GM21360 (cell line): ENCODE data around the gene DNAH17.

Source experiments
- ATAC-seq: cut with Tn5 transposase; IDR thresholded peaks from one replicate; pipeline ENCODE4 v1.9.1; 2021; ENCODE audit warnings: mild to moderate bottlenecking, moderate library complexity; ENCODE audit not compliant: unreplicated experiment

Gene DNAH17, protein sequence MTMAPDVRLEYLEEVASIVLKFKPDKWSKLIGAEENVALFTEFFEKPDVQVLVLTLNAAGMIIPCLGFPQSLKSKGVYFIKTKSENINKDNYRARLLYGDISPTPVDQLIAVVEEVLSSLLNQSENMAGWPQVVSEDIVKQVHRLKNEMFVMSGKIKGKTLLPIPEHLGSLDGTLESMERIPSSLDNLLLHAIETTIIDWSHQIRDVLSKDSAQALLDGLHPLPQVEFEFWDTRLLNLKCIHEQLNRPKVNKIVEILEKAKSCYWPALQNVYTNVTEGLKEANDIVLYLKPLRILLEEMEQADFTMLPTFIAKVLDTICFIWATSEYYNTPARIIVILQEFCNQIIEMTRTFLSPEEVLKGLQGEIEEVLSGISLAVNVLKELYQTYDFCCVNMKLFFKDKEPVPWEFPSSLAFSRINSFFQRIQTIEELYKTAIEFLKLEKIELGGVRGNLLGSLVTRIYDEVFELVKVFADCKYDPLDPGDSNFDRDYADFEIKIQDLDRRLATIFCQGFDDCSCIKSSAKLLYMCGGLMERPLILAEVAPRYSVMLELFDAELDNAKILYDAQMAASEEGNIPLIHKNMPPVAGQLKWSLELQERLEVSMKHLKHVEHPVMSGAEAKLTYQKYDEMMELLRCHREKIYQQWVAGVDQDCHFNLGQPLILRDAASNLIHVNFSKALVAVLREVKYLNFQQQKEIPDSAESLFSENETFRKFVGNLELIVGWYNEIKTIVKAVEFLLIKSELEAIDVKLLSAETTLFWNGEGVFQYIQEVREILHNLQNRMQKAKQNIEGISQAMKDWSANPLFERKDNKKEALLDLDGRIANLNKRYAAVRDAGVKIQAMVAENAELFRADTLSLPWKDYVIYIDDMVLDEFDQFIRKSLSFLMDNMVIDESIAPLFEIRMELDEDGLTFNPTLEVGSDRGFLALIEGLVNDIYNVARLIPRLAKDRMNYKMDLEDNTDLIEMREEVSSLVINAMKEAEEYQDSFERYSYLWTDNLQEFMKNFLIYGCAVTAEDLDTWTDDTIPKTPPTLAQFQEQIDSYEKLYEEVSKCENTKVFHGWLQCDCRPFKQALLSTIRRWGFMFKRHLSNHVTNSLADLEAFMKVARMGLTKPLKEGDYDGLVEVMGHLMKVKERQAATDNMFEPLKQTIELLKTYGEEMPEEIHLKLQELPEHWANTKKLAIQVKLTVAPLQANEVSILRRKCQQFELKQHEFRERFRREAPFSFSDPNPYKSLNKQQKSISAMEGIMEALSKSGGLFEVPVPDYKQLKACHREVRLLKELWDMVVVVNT (N-terminal part only)

DNA sequence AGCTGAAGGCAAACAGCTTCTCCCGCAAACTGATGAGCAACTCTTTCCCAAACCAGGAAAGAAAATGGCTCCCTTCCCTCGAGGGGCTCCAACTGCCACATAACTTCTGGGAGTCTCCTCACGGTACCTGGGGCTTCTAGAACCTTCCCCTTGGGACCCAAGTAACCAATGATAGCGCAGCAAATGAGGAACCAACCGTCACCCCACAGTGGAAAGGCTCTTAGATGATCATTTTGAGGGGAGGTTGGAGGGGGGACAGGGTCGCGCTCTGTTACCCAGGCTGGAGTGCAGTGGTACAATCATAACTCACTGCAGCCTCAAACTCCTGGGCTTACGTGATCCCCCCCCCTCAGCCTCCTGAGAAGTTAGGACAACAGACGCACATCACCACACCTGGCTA, at the start of gene DNAH17:
Gene DNAH17, minus strand, starts transcription at position 101 of the 400 bp plus-strand sequence. CDS start 2,339 bp downstream, outside the sequence.
- no peak for ATAC-seq

DNA sequence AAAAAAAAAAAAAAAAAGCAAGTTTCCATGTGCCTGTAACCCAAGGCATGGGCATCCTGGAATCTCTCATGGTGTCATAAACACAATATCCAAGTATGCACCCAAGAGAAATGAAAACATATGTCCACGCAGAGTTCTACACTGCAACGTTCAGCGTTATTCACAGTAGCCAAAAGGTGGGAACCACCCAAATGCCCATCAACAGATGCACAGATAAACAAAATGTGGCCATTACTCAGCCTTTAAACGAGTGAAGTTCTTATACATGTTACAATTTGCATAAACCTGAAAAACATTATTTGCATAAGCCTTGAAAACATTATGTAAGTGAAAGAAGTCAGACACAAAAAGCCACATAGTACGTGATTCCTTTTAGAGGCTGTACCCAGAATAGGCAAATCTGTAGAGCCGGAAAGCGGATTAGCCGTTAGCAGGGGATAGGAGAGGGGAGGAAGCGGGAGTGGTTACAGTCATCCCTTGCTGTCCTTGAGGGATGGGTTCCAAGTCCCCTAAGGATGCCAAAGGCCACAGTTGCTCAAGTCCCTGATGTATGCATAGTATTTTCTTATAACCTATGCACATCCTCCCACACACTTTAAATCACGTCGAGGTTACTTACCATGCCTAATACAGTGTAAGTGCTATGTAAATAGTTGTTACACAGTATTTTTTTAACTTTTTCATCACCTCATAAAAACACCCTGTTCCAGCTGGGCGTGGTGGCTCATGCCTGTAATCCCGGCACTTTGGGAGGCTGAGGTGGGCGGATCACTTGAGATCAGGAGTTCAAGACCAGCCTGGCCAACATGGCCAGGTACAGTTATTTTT, 47.3 kb upstream of the DNAH17 start:
- ATAC-seq, result no peak

DNA sequence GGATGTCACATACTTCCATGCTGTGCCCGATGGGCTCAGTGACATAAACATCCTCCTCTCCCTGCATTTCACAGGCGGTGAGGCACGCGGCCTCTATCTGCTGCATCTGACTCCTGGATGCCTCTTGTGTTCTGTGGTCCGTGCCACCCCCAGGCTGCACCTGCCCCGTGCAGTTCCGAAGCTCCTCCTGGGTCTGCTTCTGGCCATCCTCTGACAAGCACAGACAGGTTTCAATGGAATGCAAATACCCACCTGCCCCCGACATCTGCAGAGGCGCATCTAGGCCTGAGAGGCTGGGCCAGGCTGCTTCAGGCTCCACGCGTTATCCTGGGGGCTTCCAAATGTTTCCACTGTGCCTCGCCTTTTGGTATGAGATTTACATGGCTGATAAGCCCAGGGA, 46.3 kb upstream of the DNAH17 start:
- no peak for ATAC-seq

DNA sequence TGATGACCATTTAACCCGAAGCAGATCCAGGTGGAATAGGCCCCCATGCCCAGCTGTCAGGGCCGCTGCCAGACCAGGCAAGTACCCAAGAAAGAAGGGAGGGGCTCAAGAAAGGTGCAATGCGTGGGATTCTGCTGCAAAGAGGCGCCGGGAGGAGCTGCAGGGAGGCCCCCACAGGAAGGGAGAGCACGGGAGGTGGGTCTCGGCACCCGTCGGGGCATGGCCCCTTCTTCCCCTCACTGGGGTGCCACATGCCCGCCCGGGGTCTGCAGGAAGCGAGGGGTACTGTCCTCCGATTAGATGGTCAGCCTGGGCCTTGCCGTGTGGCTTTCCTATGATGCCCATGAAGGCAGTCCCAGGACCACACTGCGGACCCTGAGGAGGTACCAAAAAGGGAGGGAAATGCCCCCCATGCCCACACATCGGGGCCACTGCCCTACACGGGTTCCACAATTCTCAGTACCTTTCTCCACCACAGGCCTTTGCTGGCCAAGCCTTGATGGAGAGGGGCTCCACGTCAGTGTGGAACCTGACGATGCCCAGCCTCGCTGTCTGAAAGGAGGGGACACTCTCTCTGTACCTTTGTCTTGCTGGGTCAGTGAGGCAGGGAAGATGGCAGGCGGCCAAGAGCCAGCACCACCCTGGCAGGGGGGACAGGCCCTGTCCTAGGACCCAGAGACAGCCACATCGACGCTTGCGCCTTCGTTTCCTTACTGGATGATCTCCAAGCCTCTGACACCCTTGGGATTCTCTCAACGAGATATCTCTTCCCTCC, 45.5 kb upstream of the DNAH17 start:
- ATAC-seq, result no peak

DNA sequence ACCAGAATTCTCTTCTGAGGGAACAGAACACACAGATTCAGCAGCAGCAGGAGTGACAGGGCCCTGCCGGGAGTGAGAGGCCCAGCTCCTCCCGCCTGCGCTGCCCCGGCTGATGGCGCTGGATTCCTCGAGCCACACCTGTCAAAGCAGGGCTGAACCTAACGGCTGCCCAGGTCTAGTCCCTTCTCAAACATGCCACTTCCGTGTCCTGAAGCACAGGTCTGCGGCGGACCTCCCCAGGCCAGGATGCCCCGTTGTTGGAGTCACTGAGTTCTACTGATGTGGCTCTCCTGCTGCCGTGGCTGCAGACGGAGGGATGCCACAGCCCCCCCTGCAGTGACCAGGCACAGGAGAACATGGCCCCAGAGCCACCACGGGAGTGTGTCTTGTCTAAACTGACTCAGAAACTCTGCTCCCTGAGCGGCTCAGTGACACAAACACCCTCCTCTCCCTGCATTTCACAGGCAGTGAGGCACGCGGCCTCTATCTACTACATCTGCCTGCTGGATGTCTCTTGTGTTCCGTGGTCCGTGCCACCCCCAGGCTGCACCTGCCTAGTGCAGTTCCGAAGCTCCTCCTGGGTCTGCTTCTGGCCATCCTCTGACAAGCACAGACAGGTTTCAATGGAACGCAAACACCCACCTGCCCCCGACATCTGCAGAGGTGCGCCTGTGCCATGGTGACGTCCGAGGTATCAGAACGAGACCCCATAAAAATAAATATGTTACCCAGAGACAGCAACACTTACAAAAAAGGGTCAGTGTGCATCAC, 44.7 kb upstream of the DNAH17 start:
- ATAC-seq, result no peak

DNA sequence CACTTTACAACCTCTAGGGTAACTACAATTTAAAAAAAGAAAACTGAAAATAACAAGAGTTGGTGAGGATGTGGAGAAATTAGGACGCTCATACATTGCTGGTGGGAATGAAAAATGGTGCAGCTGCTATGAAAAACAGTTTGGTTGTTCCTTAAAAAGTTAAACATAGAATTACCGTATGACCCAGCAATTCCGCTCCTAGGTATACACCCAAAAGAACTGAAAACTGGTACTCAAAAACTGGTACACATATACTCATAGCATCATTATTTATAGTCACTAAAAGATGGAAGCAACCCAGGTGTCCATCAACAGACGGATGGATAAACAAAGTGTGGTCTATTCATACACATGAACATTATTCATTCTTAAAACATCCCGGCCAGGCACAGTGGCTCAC, 42.9 kb upstream of the DNAH17 start:
- no peak for ATAC-seq

DNA sequence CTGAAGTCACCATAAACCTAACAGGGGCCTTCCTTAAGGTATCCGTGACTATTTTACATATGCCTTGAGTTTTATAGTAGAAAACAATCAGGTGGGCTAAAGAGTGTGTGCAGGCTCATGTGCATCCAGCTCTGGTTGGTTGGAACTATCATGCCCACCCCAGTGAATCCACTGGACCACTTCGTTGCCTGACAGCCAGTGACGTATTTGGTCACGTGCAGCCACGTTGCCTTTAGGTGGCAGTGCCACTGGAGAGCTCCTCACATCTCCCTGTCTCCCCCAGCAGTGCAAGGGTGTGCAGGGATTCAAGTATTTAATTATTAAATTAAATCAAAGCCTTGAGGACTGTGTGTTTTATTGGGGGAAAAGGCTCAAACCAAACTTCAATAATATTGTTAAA, 42.1 kb upstream of the DNAH17 start:
- no peak for ATAC-seq

DNA sequence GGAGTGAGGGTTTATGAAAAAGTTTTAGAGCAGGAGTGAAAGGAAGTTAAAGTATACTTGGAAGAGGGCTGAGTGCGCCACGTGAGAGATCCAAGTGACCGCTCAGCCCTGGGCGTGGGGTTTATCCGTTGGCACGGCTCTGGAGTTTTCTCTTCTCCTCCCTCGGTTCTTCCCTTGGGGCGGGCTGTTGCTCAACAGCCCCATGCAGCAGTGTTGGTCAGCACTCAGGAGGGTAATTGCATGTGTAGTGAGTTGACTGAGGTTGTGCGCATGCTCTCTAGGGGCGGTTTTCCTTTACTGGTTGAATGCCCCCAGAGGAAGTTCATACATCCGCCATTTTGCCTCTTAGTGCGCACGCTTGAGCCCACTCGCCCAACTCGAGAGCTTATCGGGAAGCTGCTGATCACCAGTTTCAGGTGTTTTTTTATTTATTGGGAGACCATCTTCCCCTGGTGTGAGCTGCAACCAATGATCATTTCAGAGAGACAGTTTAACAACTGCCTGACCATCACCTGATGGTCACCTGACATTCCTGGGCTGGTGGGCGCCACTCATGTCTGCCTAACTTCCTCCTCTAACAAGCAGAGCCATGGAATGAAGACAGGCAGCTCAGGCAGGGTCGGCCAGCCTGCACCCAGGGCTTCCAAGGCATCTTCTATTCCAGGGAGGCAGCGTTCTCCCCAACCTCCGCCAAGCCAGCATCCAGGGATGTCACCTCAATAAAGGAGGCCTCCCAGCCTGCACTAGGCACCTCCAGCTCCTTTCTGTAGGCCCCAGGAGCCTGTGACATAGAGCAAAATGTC, 41.3 kb upstream of the DNAH17 start:
- ATAC-seq, result no peak

DNA sequence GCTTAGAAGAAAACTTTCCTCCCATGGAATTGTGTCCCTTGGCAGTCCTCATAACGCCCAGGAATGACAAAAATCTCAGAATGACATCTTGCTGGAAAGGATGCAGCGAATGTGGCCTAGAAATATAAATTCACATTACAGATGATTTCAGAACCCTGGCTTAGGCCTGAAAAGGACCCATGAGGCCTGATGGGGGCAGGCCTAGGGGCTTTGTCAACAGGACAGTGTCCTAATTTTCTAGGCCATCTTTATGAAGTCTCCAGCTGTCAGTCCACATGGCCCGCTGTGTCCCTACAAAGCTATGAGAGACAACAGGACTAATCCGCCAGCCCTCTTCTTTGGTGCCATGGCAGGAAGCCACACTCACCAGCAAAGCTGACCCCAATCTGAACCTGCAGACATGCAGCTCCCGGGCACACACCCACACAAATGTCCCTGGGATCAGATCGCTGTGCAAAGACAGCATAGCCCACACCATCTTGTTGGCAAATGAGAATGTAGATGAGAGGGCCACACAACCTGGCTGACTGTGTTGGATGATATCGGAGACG, 40.4 kb upstream of the DNAH17 start:
- ATAC-seq, result no peak

DNA sequence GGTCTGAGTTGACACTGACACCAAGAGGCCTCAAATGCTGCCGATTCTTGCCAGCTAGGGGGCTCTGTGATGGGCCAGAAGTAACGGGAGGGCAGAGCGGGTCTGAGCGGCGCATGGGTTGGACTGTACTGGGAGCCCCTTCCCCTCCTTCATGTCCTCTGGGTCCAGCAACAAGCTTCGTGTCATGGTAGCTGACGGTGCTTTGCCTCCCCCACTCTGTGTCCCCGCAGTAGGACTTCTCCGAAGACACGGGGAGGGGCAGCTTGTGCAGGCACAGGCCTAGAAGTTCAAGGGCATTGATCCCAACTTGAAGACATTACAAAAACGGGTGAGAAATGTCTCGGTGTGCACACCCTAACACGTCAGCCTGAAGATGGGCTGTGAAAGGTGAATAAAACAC, 39.8 kb upstream of the DNAH17 start:
- ATAC-seq, result no peak

DNA sequence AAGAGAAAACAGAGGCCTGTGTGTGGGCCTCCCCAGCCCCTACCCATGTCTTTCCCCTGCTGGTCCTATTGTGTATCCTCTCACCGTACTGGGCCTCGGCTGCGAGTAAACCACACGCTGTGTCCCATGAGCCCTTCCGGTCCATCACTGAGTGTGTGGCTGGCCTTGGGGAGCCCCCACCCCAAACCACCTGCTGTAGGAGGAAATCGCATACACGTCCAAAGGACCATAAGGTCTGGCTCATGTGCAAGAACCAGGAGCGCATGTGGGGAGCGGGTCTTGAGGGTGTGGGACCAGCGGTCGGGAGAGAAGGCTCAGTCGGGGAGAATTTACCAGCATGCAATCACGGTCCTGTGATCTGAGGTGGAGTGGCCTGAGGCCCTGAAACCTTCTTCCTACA, 38.4 kb upstream of the DNAH17 start:
- no peak for ATAC-seq

DNA sequence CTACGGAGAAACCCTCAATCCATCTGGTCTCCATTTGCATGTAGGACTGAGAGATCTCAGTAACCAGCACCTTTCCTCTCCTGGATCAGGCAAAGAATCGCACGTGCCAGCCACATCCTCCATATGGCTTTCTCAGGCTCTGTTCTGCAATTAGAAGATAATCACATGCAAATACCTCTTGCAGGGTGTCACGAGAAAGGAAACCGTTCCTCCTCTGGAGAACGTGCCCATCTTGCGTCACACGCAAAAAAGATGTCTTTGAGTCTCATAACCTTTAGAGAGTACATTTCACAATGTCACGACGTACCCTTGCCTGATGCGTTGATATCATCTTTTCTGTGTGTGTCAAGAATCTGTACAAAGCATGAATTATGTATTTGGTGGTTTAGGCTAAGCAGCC, 36.2 kb upstream of the DNAH17 start:
- ATAC-seq, result no peak

DNA sequence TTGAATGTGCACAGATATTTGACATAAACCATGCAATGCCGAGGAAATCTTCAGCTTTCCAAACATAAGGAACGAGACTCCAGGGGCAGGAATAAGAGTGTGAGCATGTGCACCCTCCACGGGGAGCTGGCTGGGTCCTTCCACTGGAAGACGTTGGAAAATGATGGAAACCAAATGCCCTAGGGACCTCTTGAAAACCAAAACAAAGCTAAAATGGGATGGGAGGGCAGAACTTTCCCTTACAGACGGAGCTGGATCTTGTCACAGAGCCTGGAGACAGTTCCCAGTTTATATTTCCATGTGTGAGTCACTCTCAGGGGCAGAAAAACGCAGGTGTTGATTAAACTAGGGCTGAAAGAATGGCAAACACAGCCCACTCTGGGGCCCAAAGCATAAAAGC, 34.4 kb upstream of the DNAH17 start:
- no peak for ATAC-seq

DNA sequence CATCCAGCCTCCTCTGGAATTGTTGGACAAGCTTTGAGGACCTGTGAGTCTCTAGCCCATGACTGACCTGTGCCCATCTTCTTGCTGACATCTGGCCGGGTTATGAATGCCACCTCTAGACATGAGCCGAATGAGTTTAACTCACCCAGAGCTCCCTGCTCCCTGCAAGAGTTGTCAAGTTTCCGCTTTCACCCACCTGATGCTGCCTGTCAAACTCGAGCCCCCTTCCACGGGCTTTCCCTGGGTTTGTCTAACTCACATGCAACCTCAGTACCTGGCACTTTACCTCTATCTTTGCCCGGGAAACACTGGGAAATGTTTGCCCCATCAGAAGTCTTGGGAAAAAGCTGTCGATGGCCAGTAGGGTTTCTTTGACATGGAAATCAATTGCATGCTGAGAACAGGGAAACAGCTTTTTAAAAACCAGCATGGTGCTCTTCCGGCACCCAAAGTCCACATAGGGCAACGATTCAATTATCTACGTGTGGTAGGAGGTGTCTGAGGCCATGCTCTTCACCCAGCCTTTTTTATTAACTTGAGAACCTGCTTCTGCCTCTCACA, 33.8 kb upstream of the DNAH17 start:
- no peak for ATAC-seq

DNA sequence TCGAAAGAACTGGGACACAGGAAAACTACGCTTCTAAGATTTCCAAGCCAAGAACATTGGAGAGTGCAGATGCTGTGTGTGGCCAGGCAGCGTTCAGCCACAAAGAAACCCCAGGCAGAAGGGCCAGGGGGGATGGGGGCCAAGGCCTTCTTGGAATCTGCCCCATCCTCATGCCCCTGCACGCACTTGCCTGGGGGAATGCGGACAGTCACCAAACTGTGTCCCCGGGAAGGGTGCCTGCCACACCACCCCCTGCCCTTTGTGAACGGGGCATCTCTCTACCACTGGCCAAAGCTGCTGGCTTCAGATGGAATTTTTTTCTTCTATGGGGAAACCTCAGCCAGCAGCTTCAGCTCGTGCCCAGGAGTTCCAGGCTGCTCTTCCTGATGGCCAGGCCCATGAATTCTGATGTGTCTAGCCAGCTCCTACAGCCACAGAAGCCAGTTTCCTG, 32.0 kb upstream of the DNAH17 start:
- no peak for ATAC-seq

DNA sequence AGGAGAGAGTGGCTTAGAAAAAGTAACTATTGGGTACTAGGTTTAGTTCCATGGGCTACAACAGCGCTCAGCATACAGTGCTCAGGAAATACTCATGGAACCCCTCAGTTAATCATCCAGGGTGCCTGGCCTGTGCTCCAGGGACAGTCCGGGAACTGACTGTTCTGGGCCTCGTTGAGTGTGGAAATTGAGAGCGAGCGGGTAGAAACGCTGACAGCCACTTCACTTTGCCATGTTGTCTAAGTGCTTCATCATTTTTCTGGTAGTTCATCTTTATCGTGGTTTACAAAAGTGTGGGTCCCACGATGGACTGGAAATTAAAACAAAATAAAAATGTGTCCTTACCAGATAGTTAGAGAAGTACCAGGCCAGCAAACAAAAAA, 31.6 kb upstream of the DNAH17 start:
- ATAC-seq, result no peak

DNA sequence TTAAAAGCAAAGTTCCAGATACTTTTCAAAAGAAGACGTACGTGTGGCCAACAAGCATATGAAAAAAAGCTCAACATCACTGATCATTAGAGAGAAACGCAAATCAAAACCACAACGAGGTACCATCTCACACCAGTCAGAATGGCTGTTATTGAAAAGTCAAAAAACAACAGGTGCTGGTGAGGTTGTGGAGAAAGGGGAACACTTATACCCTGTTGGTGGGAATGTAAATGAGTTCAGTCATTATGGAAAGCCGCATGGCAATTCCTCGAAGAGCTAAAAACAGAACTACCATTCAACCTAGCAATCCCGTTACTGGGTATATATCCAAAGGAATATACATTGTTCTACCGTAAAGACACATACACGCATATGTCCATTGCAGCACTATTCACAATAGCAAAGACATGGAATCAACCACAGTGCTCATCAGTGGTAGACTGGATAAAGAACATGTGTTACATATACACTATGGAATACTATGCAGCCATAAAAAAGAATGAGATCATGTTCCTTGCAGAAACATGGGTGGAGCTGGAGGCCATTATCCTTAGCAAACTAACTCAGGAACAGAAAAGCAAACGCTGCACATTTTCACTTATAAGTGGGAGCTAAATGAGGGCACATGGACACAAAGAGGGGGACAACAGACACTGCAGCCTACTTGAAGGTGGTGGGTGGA, 31.1 kb upstream of the DNAH17 start:
- ATAC-seq, result no peak
